ENCODE results near the gene KBTBD4. TPM values are rescaled to one million over a fixed set of nuclear protein-coding genes. Genes with fewer than 3 reads are reported as not detected.

The KBTBD4 gene
- total and polyA plus RNA-seq, 2 of the 8 experiments (the other 6 are each of a cell fraction or from before 2014, with no cell fraction given) = 12.0 to 19.5 TPM

- TF ChIP-seq, protein P1, sequence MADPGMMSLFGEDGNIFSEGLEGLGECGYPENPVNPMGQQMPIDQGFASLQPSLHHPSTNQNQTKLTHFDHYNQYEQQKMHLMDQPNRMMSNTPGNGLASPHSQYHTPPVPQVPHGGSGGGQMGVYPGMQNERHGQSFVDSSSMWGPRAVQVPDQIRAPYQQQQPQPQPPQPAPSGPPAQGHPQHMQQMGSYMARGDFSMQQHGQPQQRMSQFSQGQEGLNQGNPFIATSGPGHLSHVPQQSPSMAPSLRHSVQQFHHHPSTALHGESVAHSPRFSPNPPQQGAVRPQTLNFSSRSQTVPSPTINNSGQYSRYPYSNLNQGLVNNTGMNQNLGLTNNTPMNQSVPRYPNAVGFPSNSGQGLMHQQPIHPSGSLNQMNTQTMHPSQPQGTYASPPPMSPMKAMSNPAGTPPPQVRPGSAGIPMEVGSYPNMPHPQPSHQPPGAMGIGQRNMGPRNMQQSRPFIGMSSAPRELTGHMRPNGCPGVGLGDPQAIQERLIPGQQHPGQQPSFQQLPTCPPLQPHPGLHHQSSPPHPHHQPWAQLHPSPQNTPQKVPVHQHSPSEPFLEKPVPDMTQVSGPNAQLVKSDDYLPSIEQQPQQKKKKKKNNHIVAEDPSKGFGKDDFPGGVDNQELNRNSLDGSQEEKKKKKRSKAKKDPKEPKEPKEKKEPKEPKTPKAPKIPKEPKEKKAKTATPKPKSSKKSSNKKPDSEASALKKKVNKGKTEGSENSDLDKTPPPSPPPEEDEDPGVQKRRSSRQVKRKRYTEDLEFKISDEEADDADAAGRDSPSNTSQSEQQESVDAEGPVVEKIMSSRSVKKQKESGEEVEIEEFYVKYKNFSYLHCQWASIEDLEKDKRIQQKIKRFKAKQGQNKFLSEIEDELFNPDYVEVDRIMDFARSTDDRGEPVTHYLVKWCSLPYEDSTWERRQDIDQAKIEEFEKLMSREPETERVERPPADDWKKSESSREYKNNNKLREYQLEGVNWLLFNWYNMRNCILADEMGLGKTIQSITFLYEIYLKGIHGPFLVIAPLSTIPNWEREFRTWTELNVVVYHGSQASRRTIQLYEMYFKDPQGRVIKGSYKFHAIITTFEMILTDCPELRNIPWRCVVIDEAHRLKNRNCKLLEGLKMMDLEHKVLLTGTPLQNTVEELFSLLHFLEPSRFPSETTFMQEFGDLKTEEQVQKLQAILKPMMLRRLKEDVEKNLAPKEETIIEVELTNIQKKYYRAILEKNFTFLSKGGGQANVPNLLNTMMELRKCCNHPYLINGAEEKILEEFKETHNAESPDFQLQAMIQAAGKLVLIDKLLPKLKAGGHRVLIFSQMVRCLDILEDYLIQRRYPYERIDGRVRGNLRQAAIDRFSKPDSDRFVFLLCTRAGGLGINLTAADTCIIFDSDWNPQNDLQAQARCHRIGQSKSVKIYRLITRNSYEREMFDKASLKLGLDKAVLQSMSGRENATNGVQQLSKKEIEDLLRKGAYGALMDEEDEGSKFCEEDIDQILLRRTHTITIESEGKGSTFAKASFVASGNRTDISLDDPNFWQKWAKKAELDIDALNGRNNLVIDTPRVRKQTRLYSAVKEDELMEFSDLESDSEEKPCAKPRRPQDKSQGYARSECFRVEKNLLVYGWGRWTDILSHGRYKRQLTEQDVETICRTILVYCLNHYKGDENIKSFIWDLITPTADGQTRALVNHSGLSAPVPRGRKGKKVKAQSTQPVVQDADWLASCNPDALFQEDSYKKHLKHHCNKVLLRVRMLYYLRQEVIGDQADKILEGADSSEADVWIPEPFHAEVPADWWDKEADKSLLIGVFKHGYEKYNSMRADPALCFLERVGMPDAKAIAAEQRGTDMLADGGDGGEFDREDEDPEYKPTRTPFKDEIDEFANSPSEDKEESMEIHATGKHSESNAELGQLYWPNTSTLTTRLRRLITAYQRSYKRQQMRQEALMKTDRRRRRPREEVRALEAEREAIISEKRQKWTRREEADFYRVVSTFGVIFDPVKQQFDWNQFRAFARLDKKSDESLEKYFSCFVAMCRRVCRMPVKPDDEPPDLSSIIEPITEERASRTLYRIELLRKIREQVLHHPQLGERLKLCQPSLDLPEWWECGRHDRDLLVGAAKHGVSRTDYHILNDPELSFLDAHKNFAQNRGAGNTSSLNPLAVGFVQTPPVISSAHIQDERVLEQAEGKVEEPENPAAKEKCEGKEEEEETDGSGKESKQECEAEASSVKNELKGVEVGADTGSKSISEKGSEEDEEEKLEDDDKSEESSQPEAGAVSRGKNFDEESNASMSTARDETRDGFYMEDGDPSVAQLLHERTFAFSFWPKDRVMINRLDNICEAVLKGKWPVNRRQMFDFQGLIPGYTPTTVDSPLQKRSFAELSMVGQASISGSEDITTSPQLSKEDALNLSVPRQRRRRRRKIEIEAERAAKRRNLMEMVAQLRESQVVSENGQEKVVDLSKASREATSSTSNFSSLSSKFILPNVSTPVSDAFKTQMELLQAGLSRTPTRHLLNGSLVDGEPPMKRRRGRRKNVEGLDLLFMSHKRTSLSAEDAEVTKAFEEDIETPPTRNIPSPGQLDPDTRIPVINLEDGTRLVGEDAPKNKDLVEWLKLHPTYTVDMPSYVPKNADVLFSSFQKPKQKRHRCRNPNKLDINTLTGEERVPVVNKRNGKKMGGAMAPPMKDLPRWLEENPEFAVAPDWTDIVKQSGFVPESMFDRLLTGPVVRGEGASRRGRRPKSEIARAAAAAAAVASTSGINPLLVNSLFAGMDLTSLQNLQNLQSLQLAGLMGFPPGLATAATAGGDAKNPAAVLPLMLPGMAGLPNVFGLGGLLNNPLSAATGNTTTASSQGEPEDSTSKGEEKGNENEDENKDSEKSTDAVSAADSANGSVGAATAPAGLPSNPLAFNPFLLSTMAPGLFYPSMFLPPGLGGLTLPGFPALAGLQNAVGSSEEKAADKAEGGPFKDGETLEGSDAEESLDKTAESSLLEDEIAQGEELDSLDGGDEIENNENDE (IDR thresholded peaks at IDR 0.05; ENCODE audit: insufficient replicate concordance, low read length) = no peak
- no peak for TF ChIP-seq CEBPB (IDR thresholded peaks at IDR 0.05; ENCODE audit: low read depth, low read length)
- TF ChIP-seq POLR2AphosphoS5 (IDR thresholded peaks at IDR 0.05; ENCODE audit: low read depth, low read length) = no peak
- no peak for TF ChIP-seq CTBP2 (IDR thresholded peaks at IDR 0.05; ENCODE audit: borderline replicate concordance, insufficient read depth, insufficient read length, low read length)
- TF ChIP-seq, protein P2, sequence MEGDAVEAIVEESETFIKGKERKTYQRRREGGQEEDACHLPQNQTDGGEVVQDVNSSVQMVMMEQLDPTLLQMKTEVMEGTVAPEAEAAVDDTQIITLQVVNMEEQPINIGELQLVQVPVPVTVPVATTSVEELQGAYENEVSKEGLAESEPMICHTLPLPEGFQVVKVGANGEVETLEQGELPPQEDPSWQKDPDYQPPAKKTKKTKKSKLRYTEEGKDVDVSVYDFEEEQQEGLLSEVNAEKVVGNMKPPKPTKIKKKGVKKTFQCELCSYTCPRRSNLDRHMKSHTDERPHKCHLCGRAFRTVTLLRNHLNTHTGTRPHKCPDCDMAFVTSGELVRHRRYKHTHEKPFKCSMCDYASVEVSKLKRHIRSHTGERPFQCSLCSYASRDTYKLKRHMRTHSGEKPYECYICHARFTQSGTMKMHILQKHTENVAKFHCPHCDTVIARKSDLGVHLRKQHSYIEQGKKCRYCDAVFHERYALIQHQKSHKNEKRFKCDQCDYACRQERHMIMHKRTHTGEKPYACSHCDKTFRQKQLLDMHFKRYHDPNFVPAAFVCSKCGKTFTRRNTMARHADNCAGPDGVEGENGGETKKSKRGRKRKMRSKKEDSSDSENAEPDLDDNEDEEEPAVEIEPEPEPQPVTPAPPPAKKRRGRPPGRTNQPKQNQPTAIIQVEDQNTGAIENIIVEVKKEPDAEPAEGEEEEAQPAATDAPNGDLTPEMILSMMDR (IDR thresholded peaks at IDR 0.05; ENCODE audit: control extremely low read depth in 1 of 3, insufficient read depth in 1 of 3, low read depth in 1 of 3, low read length in 3 of 3) = peak in 2 of 3 experiments; percentile 33 to 53; a peak in 3 of 4 replicates
- no peak for TF ChIP-seq EZH2 (IDR thresholded peaks at IDR 0.05; ENCODE audit: low read depth, low read length, severe bottlenecking)
- TF ChIP-seq SIN3A (conservative IDR thresholded peaks at IDR 0.05 in 1 of 2, IDR thresholded peaks at IDR 0.05 in 1 of 2; ENCODE audit: low read depth in 1 of 2, low read length in 2 of 2) = peak; percentile 81 to 85; a peak in 3 of 4 replicates
- TF ChIP-seq SIRT6 (IDR thresholded peaks at IDR 0.05; ENCODE audit: low read length) = no peak
- no peak for TF ChIP-seq TEAD4 (IDR thresholded peaks at IDR 0.05; ENCODE audit: low read depth, low read length)
Observed at GRCh38 chr11:47551086-47551485, 27.7 kb downstream of the KBTBD4 start (continued).
